Uterine smooth muscle cell (primary cell): ENCODE results near the gene PLPPR3. TPM values are rescaled to one million over a fixed set of nuclear protein-coding genes. Genes with fewer than 3 reads are reported as not detected.

Source experiments
- total RNA-seq: library from RNA; depleted of rRNA; stranded (reverse); fragments of >200 nt; gene quantifications from 2 replicates; pipeline ENCODE4 v1.2.3, GENCODE V29; 2014

PLPPR3 gene
- total RNA-seq, result 0.12 TPM in 1 of 2 replicates, not detected in the other

GRCh38 chr19:821825-822503 is at the start of gene PLPPR3:
PLPPR3 (minus strand) TSS chr19:821955; CDS start chr19:821559, 396 bp downstream.

GRCh38 chr19:858868-859843 is 37.4 kb upstream of the PLPPR3 start, which contains the start of gene CFD:
CFD (plus strand) TSS chr19:859664; CDS start chr19:859690, 26 bp downstream.

GRCh38 chr19:852136-853013 is 30.6 kb upstream of the PLPPR3 start, which contains the start of gene ELANE:
ELANE (plus strand) TSS chr19:852303; CDS start chr19:852329, 26 bp downstream.

GRCh38 chr19:840519-841206 is 18.9 kb upstream of the PLPPR3 start, which contains the start of gene PRTN3:
PRTN3 (plus strand) TSS chr19:840999; CDS start chr19:841009, 10 bp downstream.

GRCh38 chr19:827710-828321 is 6.1 kb upstream of the PLPPR3 start, which contains the start of gene AZU1:
AZU1 (plus strand) TSS chr19:827837; CDS start chr19:827847, 10 bp downstream.

GRCh38 chr19:796692-797527 is 24.8 kb downstream of the PLPPR3 start, which contains the start of gene PTBP1:
PTBP1 (plus strand) TSS chr19:797452; CDS start chr19:797498, 46 bp downstream.

Other genes with a start within 250 kb of the PLPPR3 start
- 241 and 309 TPM in 2 replicates for gene BSG, start 249.4 kb downstream of the PLPPR3 start, total RNA-seq
- gene HCN2, start 232.1 kb downstream of the PLPPR3 start, total RNA-seq, result 0.22 and 0.25 TPM in 2 replicates
- 27.9 and 33.6 TPM in 2 replicates for gene POLRMT, start 188.4 kb downstream of the PLPPR3 start, total RNA-seq
- 0.11 TPM in 1 of 2 replicates, not detected in the other for gene FGF22, start 182.1 kb downstream of the PLPPR3 start, total RNA-seq
- gene RNF126, start 158.7 kb downstream of the PLPPR3 start, total RNA-seq, result 12.7 and 26.1 TPM in 2 replicates
- 19.7 and 88.4 TPM in 2 replicates for gene FSTL3, start 145.6 kb downstream of the PLPPR3 start, total RNA-seq
- not detected in 2 replicates for gene PRSS57, start 126.5 kb downstream of the PLPPR3 start, total RNA-seq
- gene PALM, start 113.0 kb downstream of the PLPPR3 start, total RNA-seq, result 2.1 and 3.5 TPM in 2 replicates
- 0.12 TPM in 1 of 2 replicates, not detected in the other for gene MISP, start 70.8 kb downstream of the PLPPR3 start, total RNA-seq
- 77.0 and 125 TPM in 2 replicates for gene PTBP1, start 24.5 kb downstream of the PLPPR3 start, total RNA-seq
- not detected in 2 replicates for gene AZU1, start 5.9 kb upstream of the PLPPR3 start, total RNA-seq
- gene PRTN3, start 19.0 kb upstream of the PLPPR3 start, total RNA-seq, result not detected in 2 replicates
- gene ELANE, start 30.3 kb upstream of the PLPPR3 start, total RNA-seq, result not detected in 2 replicates
- 1.00 and 7.1 TPM in 2 replicates for gene CFD, start 37.7 kb upstream of the PLPPR3 start, total RNA-seq
- 39.4 and 43.2 TPM in 2 replicates for gene MED16, start 71.2 kb upstream of the PLPPR3 start, total RNA-seq
- gene RNU6-9, start 71.5 kb upstream of the PLPPR3 start, total RNA-seq, result not detected in 2 replicates
- gene R3HDM4, start 91.3 kb upstream of the PLPPR3 start, total RNA-seq, result 15.4 and 20.9 TPM in 2 replicates
- gene KISS1R, start 95.4 kb upstream of the PLPPR3 start, total RNA-seq, result not detected in 2 replicates
- gene ARID3A, start 104.1 kb upstream of the PLPPR3 start, total RNA-seq, result 15.5 and 18.6 TPM in 2 replicates
- gene WDR18, start 162.4 kb upstream of the PLPPR3 start, total RNA-seq, result 58.9 and 69.8 TPM in 2 replicates
- 0.50 TPM in 1 of 2 replicates, not detected in the other for gene GRIN3B, start 178.5 kb upstream of the PLPPR3 start, total RNA-seq
- 66.4 and 71.5 TPM in 2 replicates for gene TMEM259, start 199.2 kb upstream of the PLPPR3 start, total RNA-seq
- gene RNU6-2, start 199.6 kb upstream of the PLPPR3 start, total RNA-seq, result not detected in 2 replicates
- 133 and 210 TPM in 2 replicates for gene CNN2, start 204.7 kb upstream of the PLPPR3 start, total RNA-seq
- gene ABCA7, start 218.2 kb upstream of the PLPPR3 start, total RNA-seq, result 2.7 and 3.0 TPM in 2 replicates
- gene ARHGAP45, start 245.2 kb upstream of the PLPPR3 start, total RNA-seq, result 0.77 and 0.87 TPM in 2 replicates